ENCODE data around the gene ABO. TPM values are rescaled to one million over a fixed set of nuclear protein-coding genes. Genes with fewer than 3 reads are reported as not detected.

Gene ABO
- total and polyA plus RNA-seq, 2 of the 8 experiments (the other 6 are each of a cell fraction or from before 2014, with no cell fraction given): 0.03 TPM; not detected in 1

DNA sequence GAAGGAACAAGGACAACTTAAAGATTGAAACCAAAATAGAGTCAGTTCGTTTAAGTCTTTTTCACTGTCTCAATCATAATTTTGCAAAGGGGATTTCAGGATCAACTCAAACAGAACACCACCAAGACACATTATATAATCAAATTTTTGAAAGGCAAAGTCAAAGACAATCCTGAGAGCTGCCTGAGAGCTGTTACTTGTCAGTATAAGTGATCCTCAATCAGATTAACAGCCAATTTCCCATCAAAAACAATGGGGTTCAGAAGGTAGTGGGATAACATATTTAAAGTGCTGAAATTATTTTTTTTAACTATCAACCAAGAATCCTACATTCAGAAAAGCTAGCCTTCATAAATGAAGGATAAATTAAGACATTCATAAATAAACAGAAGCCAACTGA is 19.3 kb upstream of the ABO start:
- no peak overlapping the region for H2BK15ac ChIP-seq (ENCODE audit: low read length)
- H3K27me3 ChIP-seq (replicated peaks in 1 of 4; ENCODE audit: control insufficient read depth in 3 of 4, extremely low read depth in 1 of 4, insufficient read depth in 3 of 4, low read length in 3 of 4): no peaks in the 10 kb centered on the region
- H3K9me3 ChIP-seq (ENCODE audit: insufficient read depth in 2 of 2, low read depth in 1 of 2, low read length in 1 of 2): peaks cover 33% of the 10 kb centered on the region in 2 experiments
- CTCF ChIA-PET (ENCODE audit: partially characterized antibody): interaction anchor here (1.0 kb wide), 1 partner anchor 56 kb away, joined by 4 read pairs; no protein-coding TSS in a partner anchor
- H3K23me2 ChIP-seq (ENCODE audit: low read depth, low read length): no peaks in the 10 kb centered on the region
- no peaks in the 10 kb centered on the region for H3K4me1 ChIP-seq (replicated peaks in 1 of 4; ENCODE audit: control insufficient read depth in 3 of 4, insufficient read depth in 4 of 4, low read length in 3 of 4)
- no peak overlapping the region for H3K56ac ChIP-seq (replicated peaks; ENCODE audit: insufficient read length, low read depth, low read length)
- no peak overlapping the region for H2BK20ac ChIP-seq (ENCODE audit: low read length)
- H3K79me2 ChIP-seq (ENCODE audit: control insufficient read depth in 1 of 2, insufficient read depth in 2 of 2, low read length in 2 of 2): no peaks in the 10 kb centered on the region
- WGBS, 2 experiments (ENCODE audit: extremely low coverage in 1 of 2, insufficient coverage in 1 of 2, insufficient read length in 1 of 2, insufficient replicate concordance in 2 of 2, low coverage in 1 of 2, low lambda C conversion rate in 2 of 2, missing lambda C conversion rate in 1 of 2): 86% methylated on average over 1 of the region's 1 CpG; no CpG with 5 or more reads in 1 of the 2 experiments
- H3K4ac ChIP-seq (replicated peaks; ENCODE audit: insufficient read length, low read depth, low read length): no peak overlapping the region
- DNase-seq (ENCODE audit: low read depth in 1 of 2, low spot score in 2 of 2): no peak
- H3K27ac ChIP-seq (ENCODE audit: low read depth, low read length): no peak overlapping the region
- H3K14ac ChIP-seq (ENCODE audit: insufficient read length): no peak overlapping the region
- H3K4me2 ChIP-seq (ENCODE audit: insufficient read depth in 1 of 2, low read depth in 2 of 2, low read length in 2 of 2): no peak overlapping the region
- no peaks in the 10 kb centered on the region for H4K20me1 ChIP-seq (replicated peaks in 1 of 2; ENCODE audit: control insufficient read depth in 1 of 2, insufficient read depth in 2 of 2, low read length in 2 of 2)
- H3K36me3 ChIP-seq (ENCODE audit: control insufficient read depth in 2 of 4, insufficient read depth in 4 of 4, low read length in 3 of 4): no peaks in the 10 kb centered on the region
- no peak overlapping the region for H3K18ac ChIP-seq (ENCODE audit: extremely low read depth, low read length)
- H2AFZ ChIP-seq (ENCODE audit: low read length): no peak overlapping the region
- no peak overlapping the region for H4K91ac ChIP-seq (replicated peaks; ENCODE audit: insufficient read length, low read length)
- H4K8ac ChIP-seq (ENCODE audit: extremely low read depth, insufficient read depth, low read length): no peak overlapping the region
- no peak overlapping the region for H4K5ac ChIP-seq (ENCODE audit: insufficient read length, low read depth, low read length)
- POLR2A ChIA-PET (ENCODE audit: partially characterized antibody): no interaction called here
- H2BK12ac ChIP-seq (ENCODE audit: low read depth, low read length): no peak overlapping the region
- H3K9ac ChIP-seq (replicated peaks in 1 of 4; ENCODE audit: extremely low read depth in 1 of 4, low read depth in 3 of 4, low read length in 3 of 4): no peak overlapping the region
- FAIRE-seq: no peak
- H2BK5ac ChIP-seq (ENCODE audit: low read depth, low read length): no peak overlapping the region
- H3K4me3 ChIP-seq (ENCODE audit: extremely low read depth in 1 of 4, insufficient read depth in 2 of 4, low read depth in 3 of 4, low read length in 4 of 4): no peak overlapping the region
- no peak for TF ChIP-seq KDM5A (IDR thresholded peaks at IDR 0.05; ENCODE audit: low read length)
- no peak for TF ChIP-seq SAP30 (IDR thresholded peaks at IDR 0.05; ENCODE audit: insufficient read depth, insufficient replicate concordance, low read length)
- no peak for TF ChIP-seq JUN (IDR thresholded peaks at IDR 0.05; ENCODE audit: low read depth, low read length)
- TF ChIP-seq ASH2L (IDR thresholded peaks at IDR 0.05; ENCODE audit: low read length): no peak
- TF ChIP-seq, protein P1, sequence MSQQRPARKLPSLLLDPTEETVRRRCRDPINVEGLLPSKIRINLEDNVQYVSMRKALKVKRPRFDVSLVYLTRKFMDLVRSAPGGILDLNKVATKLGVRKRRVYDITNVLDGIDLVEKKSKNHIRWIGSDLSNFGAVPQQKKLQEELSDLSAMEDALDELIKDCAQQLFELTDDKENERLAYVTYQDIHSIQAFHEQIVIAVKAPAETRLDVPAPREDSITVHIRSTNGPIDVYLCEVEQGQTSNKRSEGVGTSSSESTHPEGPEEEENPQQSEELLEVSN (IDR thresholded peaks at IDR 0.05): no peak
- no peak for TF ChIP-seq CEBPB (IDR thresholded peaks at IDR 0.05; ENCODE audit: low read depth, low read length)
- TF ChIP-seq SP2 (IDR thresholded peaks at IDR 0.05; ENCODE audit: low read length): no peak
- TF ChIP-seq TEAD4 (IDR thresholded peaks at IDR 0.05; ENCODE audit: low read depth, low read length): no peak
- no peaks in the 10 kb centered on the region for H3K79me1 ChIP-seq (ENCODE audit: low read depth, low read length)
- no peak overlapping the region for H3K23ac ChIP-seq (ENCODE audit: insufficient read length)
- no peak overlapping the region for H2BK120ac ChIP-seq (replicated peaks; ENCODE audit: low read depth, low read length)
- H2AK5ac ChIP-seq (ENCODE audit: low read depth, low read length): no peak overlapping the region
